T-helper 1 cell treated with Interleukin-12 subunit alpha and Interleukin-12 subunit beta and Interleukin-4 antibody, amounts not matched to agents 30 ng/mL and 1 ng/mL, for 36 hours (primary cell): Measurements from ENCODE around the gene PROB1. TPM values are rescaled to one million over a fixed set of nuclear protein-coding genes. Genes with fewer than 3 reads are reported as not detected.
"Not testable (repeated sequence)": the region's sequence is repeated elsewhere in the genome, so short reads cannot be mapped to it uniquely, and the experiment has no call there.

Experiments
- intact Hi-C: fragments of 100-400 bp; cut with micrococcal nuclease; formaldehyde crosslinking; loops from one replicate; pipeline ENCODE4 v1.15.1; 2024
- total RNA-seq: library from RNA; stranded (reverse); gene quantifications from 2 replicates; pipeline ENCODE4 v1.2.3, GENCODE V29; 2022

The PROB1 gene
- total RNA-seq, 1 donor from 2014 or later: 5.2 TPM

DNA sequence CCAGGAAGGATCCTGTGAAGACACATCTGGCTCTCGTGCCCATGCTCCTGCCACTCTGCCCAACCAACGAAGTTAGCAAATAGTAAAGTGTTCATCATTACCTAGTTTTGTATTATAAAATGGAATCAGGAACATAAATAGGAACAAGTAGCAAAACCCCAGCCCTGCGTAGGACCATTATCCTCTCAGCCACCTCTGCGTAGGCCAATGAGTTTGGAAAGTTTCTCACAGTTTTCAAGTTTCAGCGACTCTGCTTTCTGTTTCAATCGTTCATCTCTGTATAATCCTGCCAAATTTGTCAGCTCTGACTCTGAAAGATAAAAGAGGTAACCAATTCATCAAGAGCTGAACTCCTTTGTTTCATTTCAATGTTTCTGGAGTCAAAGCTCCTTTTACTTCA, 19.1 kb upstream of the PROB1 start:
- intact Hi-C loops: loop anchor here (1.0 to 2.0 kb wide), 3 partner anchors 10 to 351 kb away; partner anchors contain the start of gene SPATA24

DNA sequence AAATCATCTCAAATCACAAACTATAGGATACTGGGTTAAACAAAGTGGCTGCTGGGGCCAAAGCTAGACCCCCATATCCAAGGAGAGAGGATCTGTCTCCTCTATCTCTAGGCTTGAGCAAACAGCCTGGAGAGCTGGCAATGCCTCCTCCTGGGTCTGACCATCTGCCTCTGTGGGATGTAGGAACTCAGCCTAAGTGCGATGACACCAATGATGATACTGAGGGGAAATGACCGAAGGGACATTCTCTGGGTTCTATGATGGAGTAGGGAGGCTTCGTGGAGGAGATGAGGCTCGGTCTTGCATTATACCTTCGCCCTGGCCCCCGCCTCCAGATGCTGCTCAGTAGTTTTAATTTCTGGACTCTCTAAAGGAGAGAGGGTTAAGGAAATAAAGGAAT, 18.2 kb upstream of the PROB1 start:
- intact Hi-C loops: no loop called here

DNA sequence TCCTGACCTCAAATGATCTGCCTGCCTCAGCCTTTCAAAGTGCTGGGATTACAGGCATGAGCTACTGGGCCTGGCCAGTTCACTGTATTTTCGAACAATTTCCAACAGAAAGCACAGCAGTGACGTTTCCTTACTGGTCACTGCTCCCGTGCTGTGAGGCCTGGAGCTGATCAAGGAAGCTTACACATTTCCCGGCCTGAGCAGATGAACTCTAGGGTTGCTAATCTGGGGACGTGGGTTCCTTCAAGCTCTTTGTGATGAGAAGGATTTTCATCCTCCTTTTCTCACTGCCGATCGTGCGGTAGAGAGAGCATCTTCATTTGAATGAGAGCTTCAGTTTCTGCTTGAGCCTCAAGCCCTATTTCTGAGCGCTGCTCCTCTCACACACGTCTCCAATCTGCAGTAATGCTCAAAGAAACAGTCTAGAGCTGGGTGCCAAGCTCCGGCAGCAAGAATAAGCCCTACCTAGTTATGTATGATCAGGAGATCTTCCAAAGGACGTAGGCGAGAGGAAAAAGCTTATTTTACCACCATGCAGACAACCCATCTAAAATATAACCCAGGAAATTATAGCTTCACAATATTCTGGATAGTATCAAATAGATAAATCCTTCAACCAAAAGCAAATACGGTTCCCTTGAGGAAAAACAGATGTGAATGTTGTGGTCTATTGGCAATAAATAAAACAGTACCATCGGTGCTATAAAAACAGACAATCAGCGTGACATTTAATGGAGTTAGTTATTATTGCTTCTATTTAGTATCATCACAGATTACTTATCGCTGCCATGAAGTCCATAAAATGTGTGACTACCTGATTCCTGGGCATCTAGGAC, 16.3 kb upstream of the PROB1 start:
- intact Hi-C loops: no loop called here

DNA sequence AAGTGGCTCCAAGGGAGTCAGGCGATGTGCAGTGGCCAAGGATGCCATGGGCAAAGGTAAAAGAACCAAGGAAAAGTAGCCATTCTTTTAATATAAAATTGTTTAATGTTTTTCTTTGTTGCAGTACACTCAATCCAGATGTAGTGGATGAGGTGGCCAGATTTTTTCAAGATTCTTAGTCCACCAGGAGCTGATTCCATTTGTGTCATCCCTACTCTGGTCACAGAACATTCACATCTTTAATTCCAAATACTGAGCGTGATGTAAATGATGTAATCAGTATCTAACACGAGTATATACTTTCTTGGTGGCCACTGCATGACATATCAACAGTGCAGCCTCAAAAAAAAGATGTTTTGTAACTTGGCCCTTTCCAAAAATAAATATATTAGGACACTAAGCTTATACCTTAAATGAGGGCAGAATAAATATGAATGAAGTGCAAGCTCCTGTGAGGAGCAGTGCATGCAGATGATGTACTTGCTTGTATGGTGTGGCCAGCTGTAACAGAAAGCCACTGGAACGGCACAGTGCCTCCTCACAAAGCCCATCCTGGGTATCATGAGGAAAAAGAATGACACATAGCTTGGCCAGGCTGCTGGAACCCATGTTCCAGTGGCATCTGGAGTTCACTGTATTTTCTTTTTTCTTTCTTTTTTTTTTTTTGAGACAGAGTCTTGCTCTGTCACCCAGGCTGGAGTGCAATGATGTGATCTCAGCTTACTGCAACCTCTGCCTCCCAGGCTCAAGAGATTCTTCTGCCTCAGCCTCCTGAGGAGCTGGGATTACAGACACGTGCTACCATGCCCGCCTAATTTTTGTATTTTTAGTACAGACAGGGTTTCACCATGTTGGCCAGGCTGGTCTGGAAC, 15.5 kb upstream of the PROB1 start:
- intact Hi-C loops: no loop called here

- intact Hi-C loops: not testable (repeated sequence)
Observed at GRCh38 chr5:139409116-139409515, 14.2 kb upstream of the PROB1 start.

- intact Hi-C loops: no loop called here
Observed at GRCh38 chr5:139408191-139408590, 13.3 kb upstream of the PROB1 start.

DNA sequence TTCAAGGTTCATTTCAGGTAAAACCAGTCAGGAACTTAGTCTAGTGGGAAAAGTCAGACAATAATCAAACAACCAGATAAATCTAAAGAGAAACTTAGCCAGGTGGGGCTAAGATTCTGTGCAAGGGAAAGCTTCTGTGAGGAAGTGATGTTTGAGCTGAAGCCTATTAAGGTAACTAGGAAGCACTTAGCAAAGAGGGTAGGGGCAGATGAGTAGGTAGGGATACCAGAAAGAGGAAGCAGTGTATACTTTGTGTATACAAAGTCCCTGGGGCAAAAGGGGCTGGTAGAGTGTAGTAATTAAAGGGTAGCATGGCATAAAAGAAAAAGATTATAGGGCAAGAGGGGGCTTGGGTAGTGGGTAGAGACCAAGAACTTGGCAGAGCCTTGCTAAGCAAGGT, 12.6 kb upstream of the PROB1 start:
- intact Hi-C loops: no loop called here

DNA sequence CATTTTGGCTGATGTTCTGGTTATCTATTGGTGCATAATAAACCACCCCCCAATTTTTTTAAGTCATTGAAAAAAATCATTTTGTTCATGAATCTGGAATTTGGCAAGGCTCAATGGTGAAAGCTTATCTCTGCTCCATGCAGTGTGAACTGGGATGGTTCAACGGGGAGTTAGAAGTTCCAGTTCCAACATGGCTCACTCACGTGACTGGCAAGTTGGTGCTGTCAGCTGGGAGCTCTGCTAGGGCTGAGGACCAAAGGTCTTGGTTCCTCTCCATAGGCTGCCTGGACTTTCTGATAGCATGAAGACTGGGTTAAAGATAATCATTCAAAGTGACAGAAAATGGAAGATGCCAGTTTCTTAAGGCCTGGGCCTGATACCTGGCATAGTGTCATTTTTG, 12.1 kb upstream of the PROB1 start:
- intact Hi-C loops: no loop called here

DNA sequence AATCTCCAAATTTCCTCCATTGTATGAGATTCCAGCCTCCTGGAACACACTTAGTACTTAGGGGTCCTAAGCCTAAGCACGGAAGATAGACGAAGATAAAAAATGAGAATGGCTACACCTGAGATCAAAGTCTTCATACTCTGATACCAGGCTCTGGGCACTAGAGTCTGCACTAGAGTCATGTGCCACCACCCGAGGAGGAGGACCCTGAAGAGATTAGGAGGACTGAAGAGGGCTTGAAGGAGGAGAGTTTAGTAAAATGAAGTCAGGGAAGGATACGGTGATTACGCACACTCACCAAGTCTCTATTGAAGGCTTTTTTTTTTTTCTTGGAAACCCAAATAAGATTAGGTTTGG, 9.6 kb upstream of the PROB1 start:
- intact Hi-C loops: loop anchor here (1.0 to 5.0 kb wide), 17 partner anchors 10 to 1227 kb away; partner anchors contain the start of genes APBB3, BRD8, DNAJC18 and ETF1

DNA sequence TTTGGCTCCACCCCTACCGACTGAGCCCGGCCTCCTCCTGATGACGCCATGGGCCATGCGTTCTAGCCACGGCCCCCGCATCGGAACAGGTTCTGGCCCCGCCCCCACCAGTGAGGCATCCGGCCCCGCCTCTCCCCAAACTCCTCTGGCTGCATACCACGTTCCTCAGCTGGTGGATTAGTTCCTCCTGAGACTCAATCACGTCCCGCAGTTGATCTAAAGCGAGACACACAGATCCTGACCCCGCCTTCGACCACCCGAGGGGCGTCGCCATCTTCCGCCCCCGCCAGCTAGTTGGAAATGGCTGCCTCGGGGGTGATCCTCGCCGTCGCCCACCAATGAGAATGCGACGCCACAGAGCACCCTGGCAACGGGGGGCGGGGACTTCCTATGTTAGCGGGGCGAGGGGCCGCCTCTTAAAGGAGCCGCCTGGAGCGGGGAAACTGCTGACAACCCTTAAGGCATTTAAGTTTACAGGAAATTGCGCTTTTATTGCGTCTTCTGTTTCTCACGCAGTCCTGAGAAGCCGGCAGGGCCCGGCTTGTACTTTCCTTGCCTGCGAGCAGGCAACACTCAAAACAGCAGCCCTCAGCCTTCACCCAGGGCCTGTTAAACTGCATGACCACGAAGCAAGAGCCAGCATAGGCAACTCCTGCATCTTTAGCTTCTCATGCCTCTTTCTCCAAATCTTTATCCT, 9.0 kb upstream of the PROB1 start, which contains the start of gene SPATA24:
Gene SPATA24, minus strand, starts transcription at position 303 of the 697 bp plus-strand sequence. Its CDS starts 29 bp downstream, at position 274.
- intact Hi-C loops: loop anchor here (1.0 to 5.0 kb wide), 17 partner anchors 10 to 1227 kb away; partner anchors contain the start of genes APBB3, BRD8, DNAJC18 and ETF1

- intact Hi-C loops: loop anchor here (5.0 kb wide), 4 partner anchors 234 to 1226 kb away; partner anchors contain the start of genes BRD8, FAM53C and KIF20A
Observed at GRCh38 chr5:139403418-139403786, 8.5 kb upstream of the PROB1 start.

- intact Hi-C loops: loop anchor here (5.0 kb wide), 4 partner anchors 235 to 1225 kb away; partner anchors contain the start of genes BRD8, FAM53C and KIF20A
Observed at GRCh38 chr5:139402561-139403158, 7.8 kb upstream of the PROB1 start.

DNA sequence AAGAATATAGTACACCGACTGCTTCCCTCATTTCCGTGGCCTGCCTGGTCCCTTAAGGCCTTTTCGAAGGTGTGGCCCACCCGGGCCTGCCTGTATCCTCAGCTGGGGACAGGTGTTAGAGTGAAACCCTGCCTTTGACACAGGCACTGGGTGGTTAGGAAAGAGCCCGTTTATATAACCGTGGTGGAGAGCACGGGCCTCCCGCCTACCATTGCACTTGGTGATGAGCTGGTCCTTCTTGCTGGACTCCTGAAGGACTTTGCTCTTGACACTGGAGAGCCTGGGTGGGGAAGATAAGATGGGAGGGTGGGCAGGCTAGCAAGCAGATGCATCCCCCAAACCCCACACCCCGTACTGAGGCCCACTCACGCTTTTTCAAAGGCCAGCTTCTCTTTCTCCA, 6.6 kb upstream of the PROB1 start:
- intact Hi-C loops: loop anchor here (5.0 kb wide), 4 partner anchors 236 to 1224 kb away; partner anchors contain the start of genes BRD8, FAM53C and KIF20A

GRCh38 chr5:139399501-139400121, 4.7 kb upstream of the PROB1 start:
- intact Hi-C loops: loop anchor here (5.0 kb wide), 4 partner anchors 238 to 1222 kb away; partner anchors contain the start of genes BRD8, FAM53C and KIF20A

DNA sequence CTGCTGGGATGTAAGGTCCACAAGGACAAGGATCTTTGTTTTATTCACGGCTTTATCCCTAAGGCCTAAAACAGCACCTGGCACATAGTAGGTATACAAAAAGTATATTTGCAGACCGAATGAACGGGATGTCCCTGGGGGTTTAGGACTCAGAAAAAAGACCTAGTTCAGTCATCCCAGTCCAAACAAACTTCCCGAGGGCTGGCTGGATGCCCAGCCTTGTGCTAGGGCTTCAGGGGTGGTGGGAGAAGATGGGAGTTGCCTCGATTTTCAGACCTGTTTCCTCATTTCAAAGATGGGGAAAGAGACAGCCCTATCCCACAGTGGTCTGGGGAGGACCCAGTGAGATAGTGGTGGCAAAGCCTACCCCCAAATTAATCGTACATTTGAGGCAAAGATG, 3.0 kb upstream of the PROB1 start:
- intact Hi-C loops: no loop called here

GRCh38 chr5:139396691-139397090, 1.8 kb upstream of the PROB1 start:
- intact Hi-C loops: no loop called here

- intact Hi-C loops: no loop called here
Observed at GRCh38 chr5:139395844-139396640, 1.1 kb upstream of the PROB1 start.

- intact Hi-C loops: loop anchor here (5.0 kb wide), 3 partner anchors 567 to 1642 kb away; partner anchors contain the start of genes EGR1 and HNRNPA0
Observed at GRCh38 chr5:139394123-139394653, 716 bp downstream of the PROB1 start.
